Measurements from ENCODE around the gene CYTH1.

- TF ChIP-seq, protein P1, sequence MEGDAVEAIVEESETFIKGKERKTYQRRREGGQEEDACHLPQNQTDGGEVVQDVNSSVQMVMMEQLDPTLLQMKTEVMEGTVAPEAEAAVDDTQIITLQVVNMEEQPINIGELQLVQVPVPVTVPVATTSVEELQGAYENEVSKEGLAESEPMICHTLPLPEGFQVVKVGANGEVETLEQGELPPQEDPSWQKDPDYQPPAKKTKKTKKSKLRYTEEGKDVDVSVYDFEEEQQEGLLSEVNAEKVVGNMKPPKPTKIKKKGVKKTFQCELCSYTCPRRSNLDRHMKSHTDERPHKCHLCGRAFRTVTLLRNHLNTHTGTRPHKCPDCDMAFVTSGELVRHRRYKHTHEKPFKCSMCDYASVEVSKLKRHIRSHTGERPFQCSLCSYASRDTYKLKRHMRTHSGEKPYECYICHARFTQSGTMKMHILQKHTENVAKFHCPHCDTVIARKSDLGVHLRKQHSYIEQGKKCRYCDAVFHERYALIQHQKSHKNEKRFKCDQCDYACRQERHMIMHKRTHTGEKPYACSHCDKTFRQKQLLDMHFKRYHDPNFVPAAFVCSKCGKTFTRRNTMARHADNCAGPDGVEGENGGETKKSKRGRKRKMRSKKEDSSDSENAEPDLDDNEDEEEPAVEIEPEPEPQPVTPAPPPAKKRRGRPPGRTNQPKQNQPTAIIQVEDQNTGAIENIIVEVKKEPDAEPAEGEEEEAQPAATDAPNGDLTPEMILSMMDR (conservative IDR thresholded peaks at IDR 0.05; ENCODE audit: low read length) = no peak
- TF ChIP-seq EZH2phosphoT487 (IDR thresholded peaks at IDR 0.05; ENCODE audit: borderline replicate concordance, low read depth, low read length) = no peak
Observed at GRCh38 chr17:78709119-78709681, 72.9 kb downstream of the CYTH1 start.

Measured in OCI-LY7 (cell line).